Spleen (tissue), 7 donors: Measurements from ENCODE around the gene NTSR1.

Source experiments
- POLR2A ChIP-seq, 3 donors: fragments of 450-650 bp; IDR thresholded peaks; one replicate each; pipeline ENCODE4 v1.5.1; 2017; ENCODE audit warnings: antibody characterized with exemption in 3 of 3, mild to moderate bottlenecking in 1 of 3
- POLR2AphosphoS5 ChIP-seq, 3 donors: sonication (generic); formaldehyde crosslinking; IDR thresholded peaks; one replicate each; pipeline ENCODE4 v1.5.1; 2017; ENCODE audit warnings: antibody characterized with exemption in 3 of 3
- TF ChIP-seq, protein P1 (sequence below), 11 experiments: fragments of 200-600 bp in 7 of 11; fragments of 450-650 bp in 4 of 11; sonication (generic) in 4 of 11; IDR thresholded peaks in 8 of 11; conservative IDR thresholded peaks in 3 of 11; 1 replicate in 7 of 11; 2 replicates in 4 of 11; pipeline versions ENCODE4 v1.4.0 to v1.8.0; 2016 to 2021; ENCODE audit warnings: antibody characterized with exemption in 11 of 11, inconsistent platforms in 4 of 11, mild to moderate bottlenecking in 1 of 11
- donor health status: DM: no; HTN: no; CAD: no; lungs with moderate emphysema.
- donor health status: DM: no; HTN: no; CAD: no.
- donor health status: DM: no; HTN: no; CAD: no.

DNA sequence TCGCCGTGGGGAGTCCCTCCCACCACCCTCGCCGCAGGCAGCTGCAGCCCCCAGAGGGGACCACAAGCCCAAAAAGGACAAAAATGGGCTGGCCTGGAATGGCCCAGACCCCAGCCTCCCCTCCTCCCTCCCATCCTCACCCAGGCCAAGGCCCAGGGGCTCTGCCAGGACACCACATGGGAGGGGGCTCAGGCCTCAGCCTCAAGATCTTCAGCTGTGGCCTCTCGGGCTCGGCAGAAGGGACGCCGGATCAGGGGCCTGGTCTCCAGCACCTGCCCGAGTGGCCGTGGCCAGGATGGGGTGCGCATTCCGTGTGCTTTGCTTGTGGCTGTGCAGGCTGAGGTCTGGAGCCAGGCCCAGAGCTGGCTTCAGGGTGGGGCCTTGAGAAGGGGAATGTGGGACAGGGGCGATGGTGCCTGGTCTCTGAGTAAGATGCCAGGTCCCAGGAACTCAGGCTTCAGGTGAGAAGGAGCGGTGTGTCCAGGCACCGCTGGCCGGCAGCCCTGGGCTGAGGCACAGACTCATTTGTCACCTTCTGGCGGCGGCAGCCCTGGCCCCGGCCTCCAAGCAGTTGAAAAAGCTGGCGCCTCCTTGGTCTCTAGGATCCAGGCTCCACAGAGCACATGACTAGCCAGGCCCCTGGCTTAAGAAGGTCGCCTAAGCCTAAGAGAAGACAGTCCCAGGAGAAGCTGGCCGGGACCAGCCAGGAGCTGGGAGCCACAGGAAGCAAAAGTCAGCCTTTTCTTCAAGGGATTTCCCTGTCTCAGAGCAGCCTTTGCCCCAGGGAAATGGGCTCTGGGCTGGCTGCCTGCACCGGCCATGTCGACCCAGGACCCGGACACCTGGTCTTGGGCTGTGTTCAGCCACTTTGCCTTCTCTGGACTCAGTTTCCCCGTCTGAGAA lies 52.5 kb downstream of the NTSR1 start:
- TF ChIP-seq, protein P1, sequence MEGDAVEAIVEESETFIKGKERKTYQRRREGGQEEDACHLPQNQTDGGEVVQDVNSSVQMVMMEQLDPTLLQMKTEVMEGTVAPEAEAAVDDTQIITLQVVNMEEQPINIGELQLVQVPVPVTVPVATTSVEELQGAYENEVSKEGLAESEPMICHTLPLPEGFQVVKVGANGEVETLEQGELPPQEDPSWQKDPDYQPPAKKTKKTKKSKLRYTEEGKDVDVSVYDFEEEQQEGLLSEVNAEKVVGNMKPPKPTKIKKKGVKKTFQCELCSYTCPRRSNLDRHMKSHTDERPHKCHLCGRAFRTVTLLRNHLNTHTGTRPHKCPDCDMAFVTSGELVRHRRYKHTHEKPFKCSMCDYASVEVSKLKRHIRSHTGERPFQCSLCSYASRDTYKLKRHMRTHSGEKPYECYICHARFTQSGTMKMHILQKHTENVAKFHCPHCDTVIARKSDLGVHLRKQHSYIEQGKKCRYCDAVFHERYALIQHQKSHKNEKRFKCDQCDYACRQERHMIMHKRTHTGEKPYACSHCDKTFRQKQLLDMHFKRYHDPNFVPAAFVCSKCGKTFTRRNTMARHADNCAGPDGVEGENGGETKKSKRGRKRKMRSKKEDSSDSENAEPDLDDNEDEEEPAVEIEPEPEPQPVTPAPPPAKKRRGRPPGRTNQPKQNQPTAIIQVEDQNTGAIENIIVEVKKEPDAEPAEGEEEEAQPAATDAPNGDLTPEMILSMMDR (IDR thresholded peaks at IDR 0.05 in 8 of 11, conservative IDR thresholded peaks at IDR 0.05 in 3 of 11), result no peak
- no peak for TF ChIP-seq POLR2A (IDR thresholded peaks at IDR 0.05)
- no peak for TF ChIP-seq POLR2AphosphoS5 (IDR thresholded peaks at IDR 0.05)
